Liver (tissue), 9 donors: ENCODE measurements around the gene UMAD1. TPM values are rescaled to one million over a fixed set of nuclear protein-coding genes. Genes with fewer than 3 reads are reported as not detected.

ENCODE experiments used
- DNase-seq: peaks from one replicate; pipeline ENCODE4 v3.0.0-alpha.2; 2017; ENCODE audit warnings: low spot score
- H3K27ac ChIP-seq, 2 donors: one replicate each; pipeline ENCODE4 v1.7.0; 2013; ENCODE audit warnings: inconsistent platforms in 2 of 2, low read length in 2 of 2, control low read depth in 1 of 2, low read depth in 1 of 2, mild to moderate bottlenecking in 1 of 2
- H3K27me3 ChIP-seq, 4 donors: one replicate each; pipeline versions ENCODE4 v1.6.1 to v1.7.0; 2013; ENCODE audit warnings: low read length in 3 of 4, inconsistent platforms in 1 of 4, mild to moderate bottlenecking in 1 of 4, moderate library complexity in 1 of 4; ENCODE audit not compliant: control insufficient read depth in 4 of 4, insufficient read depth in 4 of 4
- H3K36me3 ChIP-seq, 4 donors: one replicate each; pipeline versions ENCODE4 v1.6.1 to v1.7.0; 2013; ENCODE audit warnings: low read length in 3 of 4, mild to moderate bottlenecking in 3 of 4, low read depth in 1 of 4, moderate library complexity in 1 of 4; ENCODE audit not compliant: control insufficient read depth in 4 of 4, insufficient read depth in 3 of 4
- H3K4me1 ChIP-seq, 4 donors: one replicate each; pipeline versions ENCODE4 v1.6.1 to v1.7.0; 2013; ENCODE audit warnings: low read length in 3 of 4, mild to moderate bottlenecking in 3 of 4, moderate library complexity in 1 of 4; ENCODE audit not compliant: control insufficient read depth in 4 of 4, insufficient read depth in 4 of 4
- H3K4me3 ChIP-seq, 3 donors: one replicate each; pipeline versions ENCODE4 v1.6.1 to v1.7.0; 2013; ENCODE audit warnings: low read length in 3 of 3, control low read depth in 1 of 3, low read depth in 1 of 3, mild to moderate bottlenecking in 1 of 3
- H3K9ac ChIP-seq, 2 donors: one replicate each; pipeline ENCODE4 v1.7.0; 2013; ENCODE audit warnings: low read length in 2 of 2, mild to moderate bottlenecking in 2 of 2, moderate library complexity in 2 of 2, control low read depth in 1 of 2, low read depth in 1 of 2
- H3K9me3 ChIP-seq, 4 donors: one replicate each; pipeline versions ENCODE4 v1.6.1 to v1.7.0; 2013; ENCODE audit warnings: low read length in 3 of 4; ENCODE audit not compliant: control insufficient read depth in 4 of 4
- ATF3 ChIP-seq: IDR thresholded peaks from 2 replicates; pipeline ENCODE4 v1.6.1; 2016; ENCODE audit warnings: antibody characterized with exemption
- EGR1 ChIP-seq, 2 donors: IDR thresholded peaks; 2 replicates each; pipeline ENCODE4 v1.6.1; 2016 to 2018; ENCODE audit warnings: antibody characterized with exemption in 2 of 2, low read depth in 2 of 2
- FOXA1 ChIP-seq: IDR thresholded peaks from 2 replicates; pipeline ENCODE4 v1.6.1; 2016; ENCODE audit warnings: antibody characterized with exemption
- FOXA2 ChIP-seq: IDR thresholded peaks from 2 replicates; pipeline ENCODE4 v1.6.1; 2016; ENCODE audit warnings: antibody characterized with exemption
- GABPA ChIP-seq, 2 donors: IDR thresholded peaks in 1 of 2; conservative IDR thresholded peaks in 1 of 2; 2 replicates each; pipeline ENCODE4 v1.6.1; 2016; ENCODE audit warnings: antibody characterized with exemption in 2 of 2, mild to moderate bottlenecking in 1 of 2, moderate library complexity in 1 of 2
- HNF4A ChIP-seq, 2 donors: conservative IDR thresholded peaks; 2 replicates each; pipeline ENCODE4 v1.6.1; 2016; ENCODE audit warnings: antibody characterized with exemption in 2 of 2, mild to moderate bottlenecking in 2 of 2
- MAX ChIP-seq: IDR thresholded peaks from 2 replicates; pipeline ENCODE4 v1.6.1; 2016; ENCODE audit warnings: antibody characterized with exemption
- NR2F2 ChIP-seq: IDR thresholded peaks from 2 replicates; pipeline ENCODE4 v1.6.1; 2016; ENCODE audit warnings: antibody characterized with exemption
- RAD21 ChIP-seq, 2 donors: IDR thresholded peaks; 2 replicates each; pipeline ENCODE4 v1.6.1; 2016; ENCODE audit warnings: antibody characterized with exemption in 2 of 2, mild to moderate bottlenecking in 2 of 2
- REST ChIP-seq: IDR thresholded peaks from 2 replicates; pipeline ENCODE4 v1.6.1; 2016; ENCODE audit warnings: antibody characterized with exemption, mild to moderate bottlenecking
- RXRA ChIP-seq, 2 donors: IDR thresholded peaks; 2 replicates each; pipeline ENCODE4 v1.6.1; 2017 to 2018; ENCODE audit warnings: antibody characterized with exemption in 2 of 2, mild to moderate bottlenecking in 1 of 2
- TAF1 ChIP-seq: conservative IDR thresholded peaks from 2 replicates; pipeline ENCODE4 v1.6.1; 2016; ENCODE audit warnings: antibody characterized with exemption, mild to moderate bottlenecking
- YY1 ChIP-seq: IDR thresholded peaks from 2 replicates; pipeline ENCODE4 v1.6.1; 2016; ENCODE audit warnings: antibody characterized with exemption, mild to moderate bottlenecking
- ZBTB33 ChIP-seq: IDR thresholded peaks from 2 replicates; pipeline ENCODE4 v1.6.1; 2016; ENCODE audit warnings: antibody characterized with exemption
- WGBS: extraction: QIAGEN DNeasy Blood & Tissue Kit; methylation state at CpG from one replicate; pipeline ENCODE4 v1.1.7; 2013; 5-methylcytosine and 5-hydroxymethylcytosine counted together
- polyA plus RNA-seq, 2 donors: library from polyadenylated mRNA; stranded (reverse) in 1 of 2; unstranded in 1 of 2; fragments of 200-250 nt in 1 of 2; fragments of >200 nt in 1 of 2; fragmentation: Nextera tagmentation in 1 of 2; extraction: Ambion mirVana in 1 of 2; gene quantifications; one replicate each; pipeline versions ENCODE4 v1.2.1 to v1.2.3, GENCODE V29; 2013 to 2015
- total RNA-seq, 2 donors: library from RNA; depleted of rRNA; stranded (reverse); fragments of >200 nt; gene quantifications; one replicate each; pipeline ENCODE4 v1.2.3, GENCODE V29; 2014
- donor health status: healthy.
- donor health status: healthy.
- donor health status: healthy.
- donor health status: healthy.
- donor health status: healthy.

Gene UMAD1
- total and polyA plus RNA-seq, 4 donors = 5.9 to 12.2 (median 7.9) TPM

- no peak overlapping the region for H3K4me3 ChIP-seq
- peak; percentile 18 for TF ChIP-seq NR2F2
- no peak for TF ChIP-seq HNF4A (conservative IDR thresholded peaks at IDR 0.05)
- no peaks in the 10 kb centered on the region for H3K27me3 ChIP-seq
- H3K9ac ChIP-seq = no peak overlapping the region
- H3K9me3 ChIP-seq = no peaks in the 10 kb centered on the region
- 71% methylated on average over 1 of the region's 1 CpG for WGBS
- no peak overlapping the region for H3K27ac ChIP-seq
- no peaks in the 10 kb centered on the region for H3K36me3 ChIP-seq
- DNase-seq = no peak
- H3K4me1 ChIP-seq = peaks cover 0 to 5% (median 0%) of the 10 kb centered on the region in 4 donors
Observed at GRCh38 chr7:7687800-7688199, 47.2 kb downstream of the UMAD1 start.

- Histone ChIP-seq H3K9ac (no peak overlapping the region), H3K4me3 (no peak overlapping the region), H3K36me3 (no peaks in the 10 kb centered on the region), H3K27ac (no peak overlapping the region), H3K4me1 (no peaks in the 10 kb centered on the region), H3K9me3 (no peaks in the 10 kb centered on the region), H3K27me3 (no peaks in the 10 kb centered on the region)
- TF ChIP-seq FOXA2 (no peak), ZBTB33 (no peak), ATF3 (no peak), NR2F2 (no peak), RXRA (IDR thresholded peaks at IDR 0.05) (no peak), MAX (no peak)
- DNase-seq = no peak
- WGBS = 70% methylated on average over 6 of the region's 6 CpGs
Observed at GRCh38 chr7:7688310-7688709, 47.8 kb downstream of the UMAD1 start.

- TF ChIP-seq FOXA2 = no peak
- TF ChIP-seq ZBTB33 = no peak
- no peak for TF ChIP-seq TAF1
- H3K9ac ChIP-seq = no peak overlapping the region
- no peak for DNase-seq
- H3K27ac ChIP-seq = no peak overlapping the region
- no peaks in the 10 kb centered on the region for H3K4me1 ChIP-seq
- no peaks in the 10 kb centered on the region for H3K36me3 ChIP-seq
- H3K27me3 ChIP-seq = no peaks in the 10 kb centered on the region
- no peaks in the 10 kb centered on the region for H3K9me3 ChIP-seq
- 90% methylated on average over 4 of the region's 4 CpGs for WGBS
- no peak overlapping the region for H3K4me3 ChIP-seq
Observed at GRCh38 chr7:7688956-7689355, 48.4 kb downstream of the UMAD1 start.

GRCh38 chr7:7693881-7694280 is 53.3 kb downstream of the UMAD1 start:
- Histone ChIP-seq H3K9me3 (no peaks in the 10 kb centered on the region), H3K27me3 (no peaks in the 10 kb centered on the region), H3K4me1 (peaks cover 0 to 8% (median 5%) of the 10 kb centered on the region in 4 donors), H3K36me3 (no peaks in the 10 kb centered on the region), H3K9ac (no peak overlapping the region), H3K4me3 (no peak overlapping the region), H3K27ac (no peak overlapping the region)
- no peak for DNase-seq
- no peak for TF ChIP-seq RAD21 (IDR thresholded peaks at IDR 0.05)
- TF ChIP-seq EGR1 (IDR thresholded peaks at IDR 0.05; ENCODE audit: low read depth in 2 of 2) = no peak
- no peak for TF ChIP-seq NR2F2
- no peak for TF ChIP-seq FOXA1
- TF ChIP-seq REST = no peak
- no peak for TF ChIP-seq YY1
- TF ChIP-seq ATF3 = no peak
- no peak for TF ChIP-seq GABPA (IDR thresholded peaks at IDR 0.05 in 1 of 2, conservative IDR thresholded peaks at IDR 0.05 in 1 of 2)
- TF ChIP-seq TAF1 = no peak
